Astrocyte (in vitro differentiated cells and primary cell): ENCODE measurements around the gene C2.
"Not testable (repeated sequence)": the region's sequence is repeated elsewhere in the genome, so short reads cannot be mapped to it uniquely, and the experiment has no call there.

Source experiments
- EZH2 ChIP-seq: IDR thresholded peaks from 2 replicates; pipeline ENCODE4 v1.6.1; 2012; ENCODE audit warnings: mild to moderate bottlenecking, low read length, inconsistent platforms; ENCODE audit not compliant: insufficient read depth
- TF ChIP-seq, protein P1 (sequence below): IDR thresholded peaks from 2 replicates; pipeline ENCODE4 v1.5.1; 2011; ENCODE audit warnings: low read depth, mild to moderate bottlenecking, inconsistent platforms, low read length, moderate library complexity; ENCODE audit not compliant: insufficient read depth

DNA sequence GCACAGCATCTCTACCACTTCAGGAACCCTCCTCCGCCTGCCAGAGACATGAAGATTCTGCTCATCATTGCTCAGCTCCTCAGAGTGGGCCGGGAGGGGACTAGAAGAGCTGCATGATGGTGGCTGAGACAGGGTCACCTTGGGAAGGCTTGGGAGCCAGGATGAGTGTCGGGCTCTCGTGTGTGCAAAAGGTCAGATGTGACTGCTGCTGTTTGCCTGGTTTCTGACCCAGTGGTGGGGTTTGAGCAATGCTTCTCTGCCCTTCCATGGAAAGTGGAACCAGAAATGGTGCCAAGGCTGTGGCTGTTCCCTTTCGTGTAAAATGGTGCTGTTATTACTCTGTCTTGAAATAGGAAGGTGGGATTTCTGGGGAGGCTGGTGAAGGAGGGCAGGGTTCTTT is 53.5 kb downstream of the C2 start:
- TF ChIP-seq, protein P1, sequence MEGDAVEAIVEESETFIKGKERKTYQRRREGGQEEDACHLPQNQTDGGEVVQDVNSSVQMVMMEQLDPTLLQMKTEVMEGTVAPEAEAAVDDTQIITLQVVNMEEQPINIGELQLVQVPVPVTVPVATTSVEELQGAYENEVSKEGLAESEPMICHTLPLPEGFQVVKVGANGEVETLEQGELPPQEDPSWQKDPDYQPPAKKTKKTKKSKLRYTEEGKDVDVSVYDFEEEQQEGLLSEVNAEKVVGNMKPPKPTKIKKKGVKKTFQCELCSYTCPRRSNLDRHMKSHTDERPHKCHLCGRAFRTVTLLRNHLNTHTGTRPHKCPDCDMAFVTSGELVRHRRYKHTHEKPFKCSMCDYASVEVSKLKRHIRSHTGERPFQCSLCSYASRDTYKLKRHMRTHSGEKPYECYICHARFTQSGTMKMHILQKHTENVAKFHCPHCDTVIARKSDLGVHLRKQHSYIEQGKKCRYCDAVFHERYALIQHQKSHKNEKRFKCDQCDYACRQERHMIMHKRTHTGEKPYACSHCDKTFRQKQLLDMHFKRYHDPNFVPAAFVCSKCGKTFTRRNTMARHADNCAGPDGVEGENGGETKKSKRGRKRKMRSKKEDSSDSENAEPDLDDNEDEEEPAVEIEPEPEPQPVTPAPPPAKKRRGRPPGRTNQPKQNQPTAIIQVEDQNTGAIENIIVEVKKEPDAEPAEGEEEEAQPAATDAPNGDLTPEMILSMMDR = not testable (repeated sequence)
- not testable (repeated sequence) for TF ChIP-seq EZH2
